ENCODE data around the gene NEDD4.

DNA sequence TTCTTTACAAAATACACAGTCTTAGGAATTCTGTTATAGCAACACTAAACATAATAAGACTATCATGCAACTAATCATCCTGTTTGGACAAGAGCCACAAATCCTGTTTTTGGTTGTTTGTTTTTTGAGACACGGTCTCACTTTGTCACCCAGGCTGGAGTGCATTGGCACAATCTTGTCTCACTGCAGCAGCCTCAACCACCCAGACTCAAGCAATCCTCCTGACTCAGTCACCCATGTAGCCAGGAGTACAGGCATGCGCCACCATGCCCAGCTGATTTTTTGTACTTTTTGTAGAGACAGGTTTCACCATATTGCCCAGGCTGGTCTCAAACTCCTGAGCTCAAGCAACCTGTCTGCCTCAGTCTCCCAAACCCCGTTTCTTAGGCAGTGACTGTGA lies 28.3 kb downstream of the NEDD4 start:
- TF ChIP-seq, protein P1, sequence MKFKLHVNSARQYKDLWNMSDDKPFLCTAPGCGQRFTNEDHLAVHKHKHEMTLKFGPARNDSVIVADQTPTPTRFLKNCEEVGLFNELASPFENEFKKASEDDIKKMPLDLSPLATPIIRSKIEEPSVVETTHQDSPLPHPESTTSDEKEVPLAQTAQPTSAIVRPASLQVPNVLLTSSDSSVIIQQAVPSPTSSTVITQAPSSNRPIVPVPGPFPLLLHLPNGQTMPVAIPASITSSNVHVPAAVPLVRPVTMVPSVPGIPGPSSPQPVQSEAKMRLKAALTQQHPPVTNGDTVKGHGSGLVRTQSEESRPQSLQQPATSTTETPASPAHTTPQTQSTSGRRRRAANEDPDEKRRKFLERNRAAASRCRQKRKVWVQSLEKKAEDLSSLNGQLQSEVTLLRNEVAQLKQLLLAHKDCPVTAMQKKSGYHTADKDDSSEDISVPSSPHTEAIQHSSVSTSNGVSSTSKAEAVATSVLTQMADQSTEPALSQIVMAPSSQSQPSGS (tag by site-specific recombination; IDR thresholded peaks at IDR 0.05; ENCODE audit: low read depth): no peak
- TF ChIP-seq CTCF (tag by site-specific recombination; IDR thresholded peaks at IDR 0.05) (no peak), ZNF350 (tag by site-specific recombination; IDR thresholded peaks at IDR 0.05) (no peak), ZNF549 (tag by site-specific recombination; IDR thresholded peaks at IDR 0.05) (no peak), ZBTB21 (tag by site-specific recombination; IDR thresholded peaks at IDR 0.05) (no peak), BCL11B (tag by site-specific recombination; IDR thresholded peaks at IDR 0.05; ENCODE audit: low read depth) (no peak)
